Muscle of leg (tissue), 11 donors: Measurements from ENCODE around the gene CS. TPM values are rescaled to one million over a fixed set of nuclear protein-coding genes. Genes with fewer than 3 reads are reported as not detected.
"Not testable (repeated sequence)": the region's sequence is repeated elsewhere in the genome, so short reads cannot be mapped to it uniquely, and the experiment has no call there.

Experiments used
- DNase-seq: peaks from one replicate; pipeline ENCODE4 v3.0.0; 2013
- H3K27ac ChIP-seq: one replicate; pipeline ENCODE4 v1.5.1; 2013; ENCODE audit warnings: mild to moderate bottlenecking, low read length, control low read depth
- H3K27me3 ChIP-seq: one replicate; pipeline ENCODE4 v1.6.1; 2013; ENCODE audit warnings: low read length; ENCODE audit not compliant: control insufficient read depth, insufficient read depth
- H3K36me3 ChIP-seq: one replicate; pipeline ENCODE4 v1.6.1; 2013; ENCODE audit warnings: low read length; ENCODE audit not compliant: control insufficient read depth, insufficient read depth
- H3K4me1 ChIP-seq: one replicate; pipeline ENCODE4 v1.6.1; 2013; ENCODE audit warnings: low read length; ENCODE audit not compliant: control insufficient read depth, insufficient read depth
- H3K4me3 ChIP-seq: one replicate; pipeline ENCODE4 v1.5.1; 2013; ENCODE audit warnings: low read length, control low read depth
- H3K9me3 ChIP-seq: replicated peaks from 2 replicates; pipeline ENCODE4 v1.6.1; 2013; ENCODE audit warnings: low read depth, low read length; ENCODE audit not compliant: control insufficient read depth
- WGBS: methylation state at CpG from one replicate; pipeline ENCODE4 v1.1.5; 2013; ENCODE audit warnings: missing lambda C conversion rate; ENCODE audit not compliant: insufficient coverage; 5-methylcytosine and 5-hydroxymethylcytosine counted together
- polyA plus RNA-seq, 8 donors: library from polyadenylated mRNA; unstranded; fragments of 120-200 nt; gene quantifications; one replicate each; pipeline versions ENCODE4 v1.2.1 to v1.2.3, GENCODE V29; 2013; ENCODE audit warnings: inconsistent platforms in 1 of 8, low replicate concordance in 1 of 8; ENCODE audit not compliant: insufficient read length in 8 of 8, insufficient read depth in 1 of 8
- total RNA-seq: library from RNA; stranded (reverse); fragments of 120-200 nt; gene quantifications from one replicate; pipeline ENCODE4 v1.2.4, GENCODE V29; 2013

CS gene
- total and polyA plus RNA-seq, 9 donors: 93.5 to 252 (median 210) TPM

GRCh38 chr12:56286044-56286830, 13.9 kb downstream of the CS start:
- Histone ChIP-seq H3K27ac (no peak overlapping the region), H3K27me3 (no peaks in the 10 kb centered on the region), H3K9me3 (no peaks in the 10 kb centered on the region), H3K4me1 (no peaks in the 10 kb centered on the region), H3K36me3 (peaks cover 51% of the 10 kb centered on the region), H3K4me3 (no peak overlapping the region)
- no CpG with 5 or more reads among the region's 4 CpGs for WGBS
- DNase-seq: no peak

GRCh38 chr12:56284263-56284662, 15.9 kb downstream of the CS start:
- H3K4me1 ChIP-seq, H3K27ac ChIP-seq, H3K27me3 ChIP-seq, H3K4me3 ChIP-seq, H3K9me3 ChIP-seq, DNase-seq: not testable (repeated sequence)
- WGBS: 60% methylated on average over 1 of the region's 5 CpGs
- H3K36me3 ChIP-seq: peaks cover 57% of the 10 kb centered on the region

GRCh38 chr12:56282579-56282978, 17.6 kb downstream of the CS start:
- Histone ChIP-seq H3K4me3 (no peak overlapping the region), H3K27me3 (no peaks in the 10 kb centered on the region), H3K9me3 (no peaks in the 10 kb centered on the region), H3K36me3 (peaks cover 70% of the 10 kb centered on the region), H3K4me1 (no peaks in the 10 kb centered on the region), H3K27ac (no peak overlapping the region)
- WGBS: no CpG with 5 or more reads among the region's 2 CpGs
- DNase-seq: no peak

- no peak for DNase-seq
- H3K27me3 ChIP-seq: no peaks in the 10 kb centered on the region
- peaks cover 71% of the 10 kb centered on the region for H3K36me3 ChIP-seq
- H3K4me1 ChIP-seq: no peaks in the 10 kb centered on the region
- H3K9me3 ChIP-seq: no peaks in the 10 kb centered on the region
- no peak overlapping the region for H3K4me3 ChIP-seq
- H3K27ac ChIP-seq: no peak overlapping the region
- WGBS: 82% methylated on average over 2 of the region's 6 CpGs
These were observed 18.1 kb downstream of the CS start for GRCh38 chr12:56282030-56282429.

GRCh38 chr12:56280849-56281248, 19.3 kb downstream of the CS start:
- DNase-seq: no peak
- peaks cover 70% of the 10 kb centered on the region for H3K36me3 ChIP-seq
- H3K4me3 ChIP-seq: no peak overlapping the region
- H3K9me3 ChIP-seq: no peaks in the 10 kb centered on the region
- H3K27ac ChIP-seq: no peak overlapping the region
- H3K27me3 ChIP-seq: no peaks in the 10 kb centered on the region
- no peaks in the 10 kb centered on the region for H3K4me1 ChIP-seq

GRCh38 chr12:56278905-56279304, 21.2 kb downstream of the CS start:
- Histone ChIP-seq H3K27ac (no peak overlapping the region), H3K9me3 (no peaks in the 10 kb centered on the region), H3K36me3 (peaks cover 72% of the 10 kb centered on the region), H3K4me1 (no peaks in the 10 kb centered on the region), H3K27me3 (no peaks in the 10 kb centered on the region), H3K4me3 (no peak overlapping the region)
- WGBS: 85% methylated on average over 2 of the region's 3 CpGs
- DNase-seq: no peak

GRCh38 chr12:56274299-56274698, 25.8 kb downstream of the CS start:
- no peak for DNase-seq
- peaks cover 82% of the 10 kb centered on the region for H3K36me3 ChIP-seq
- no peaks in the 10 kb centered on the region for H3K4me1 ChIP-seq
- WGBS: no CpG with 5 or more reads among the region's 2 CpGs
- H3K27me3 ChIP-seq: no peaks in the 10 kb centered on the region
- no peak overlapping the region for H3K4me3 ChIP-seq
- H3K9me3 ChIP-seq: no peaks in the 10 kb centered on the region
- no peak overlapping the region for H3K27ac ChIP-seq

GRCh38 chr12:56272468-56272867, 27.7 kb downstream of the CS start:
- not testable (repeated sequence) for DNase-seq, H3K27ac ChIP-seq, H3K9me3 ChIP-seq, H3K4me1 ChIP-seq, H3K27me3 ChIP-seq, H3K4me3 ChIP-seq
- H3K36me3 ChIP-seq: peaks cover 69% of the 10 kb centered on the region
- WGBS: no CpG with 5 or more reads among the region's 2 CpGs

- DNase-seq: peak; percentile 61
- no peak overlapping the region for H3K4me3 ChIP-seq
- peak overlapping the region; percentile 57 for H3K27ac ChIP-seq
- peaks cover 14% of the 10 kb centered on the region for H3K4me1 ChIP-seq
- H3K9me3 ChIP-seq: no peaks in the 10 kb centered on the region
- no peaks in the 10 kb centered on the region for H3K27me3 ChIP-seq
- peaks cover 65% of the 10 kb centered on the region for H3K36me3 ChIP-seq
- 0% methylated on average over 1 of the region's 1 CpG for WGBS
These were observed 29.1 kb downstream of the CS start for GRCh38 chr12:56271031-56271430.

GRCh38 chr12:56267443-56268071, 32.6 kb downstream of the CS start:
- H3K4me3 ChIP-seq: peak overlapping the region; percentile 74
- H3K27me3 ChIP-seq: no peaks in the 10 kb centered on the region
- peaks cover 14% of the 10 kb centered on the region for H3K4me1 ChIP-seq
- H3K36me3 ChIP-seq: peaks cover 31% of the 10 kb centered on the region
- no peaks in the 10 kb centered on the region for H3K9me3 ChIP-seq
- 25% methylated on average over 13 of the region's 21 CpGs for WGBS
- DNase-seq: no peak
- H3K27ac ChIP-seq: peak overlapping the region; percentile 86
